SU-DHL-6 (cell line): ENCODE measurements around the gene TENT4A.

Source experiments
- H2AFZ ChIP-seq: fragments of 200-600 bp; sonication (generic); 2 replicates; pipeline ENCODE4 v1.6.1; 2014; ENCODE audit warnings: low read depth, mild to moderate bottlenecking, moderate library complexity, mixed read lengths, antibody characterized with exemption, low read length; ENCODE audit not compliant: severe bottlenecking
- H3F3A ChIP-seq: fragments of 200-600 bp; shearing (Covaris generic); 2 replicates; pipeline ENCODE4 v1.6.0; 2016; ENCODE audit warnings: antibody characterized with exemption, mild to moderate bottlenecking; ENCODE audit not compliant: insufficient read depth
- H3K27ac ChIP-seq: fragments of 200-600 bp; sonication (generic); 2 replicates; pipeline ENCODE4 v1.5.1; 2016; ENCODE audit warnings: low read depth, mild to moderate bottlenecking, low read length, moderate library complexity, mixed read lengths
- H3K27me3 ChIP-seq: fragments of 200-600 bp; sonication (generic), shearing (Covaris generic); 2 replicates; pipeline ENCODE4 v1.6.0; 2014; ENCODE audit warnings: mild to moderate bottlenecking, low read length
- H3K36me3 ChIP-seq: fragments of 200-600 bp; sonication (generic); 2 replicates; pipeline ENCODE4 v1.6.1; 2014; ENCODE audit warnings: mild to moderate bottlenecking, low read length, mixed read lengths
- H3K4me2 ChIP-seq: fragments of 300-600, 200-600 bp; shearing (Covaris generic), sonication (generic); 2 replicates; pipeline ENCODE4 v1.6.0; 2014; ENCODE audit warnings: low read length, low read depth, mild to moderate bottlenecking; ENCODE audit not compliant: poor library complexity, severe bottlenecking
- H3K4me3 ChIP-seq: fragments of 200-600 bp; sonication (generic); 2 replicates; pipeline ENCODE4 v1.5.1; 2014; ENCODE audit warnings: antibody characterized with exemption, low read length, mild to moderate bottlenecking, mixed read lengths; ENCODE audit not compliant: insufficient read depth, poor library complexity, severe bottlenecking
- H3K79me2 ChIP-seq: fragments of 200-600 bp; sonication (generic); 2 replicates; pipeline ENCODE4 v1.6.1; 2014; ENCODE audit warnings: mild to moderate bottlenecking, low read length, moderate library complexity; ENCODE audit not compliant: insufficient read depth
- H3K9ac ChIP-seq: fragments of 200-600 bp; sonication (generic); 2 replicates; pipeline ENCODE4 v1.7.0; 2014; ENCODE audit warnings: mild to moderate bottlenecking, low read length
- H3K9me2 ChIP-seq: fragments of 200-600 bp; sonication (generic); replicated peaks from 2 replicates; pipeline ENCODE4 v1.6.1; 2014; ENCODE audit warnings: low read length; ENCODE audit not compliant: insufficient read depth
- H3K9me3 ChIP-seq: fragments of 200-600 bp; sonication (generic); 2 replicates; pipeline ENCODE4 v1.6.1; 2014; ENCODE audit warnings: low read length, mixed read lengths; ENCODE audit not compliant: insufficient read depth
- H4K20me1 ChIP-seq: fragments of 200-600 bp; sonication (generic); 2 replicates; pipeline ENCODE4 v1.6.1; 2014; ENCODE audit warnings: low read depth, mild to moderate bottlenecking, antibody characterized with exemption, low read length, moderate library complexity, mixed read lengths
- EZH2phosphoT487 ChIP-seq: fragments of 200-600 bp; sonication (generic), shearing (Covaris generic); conservative IDR thresholded peaks from 2 replicates; pipeline ENCODE4 v1.6.1; 2018; ENCODE audit warnings: mild to moderate bottlenecking, antibody characterized with exemption, low read length, moderate library complexity, mixed read lengths
- TF ChIP-seq, protein P1 (sequence below): fragments of 200-600 bp; sonication (generic); IDR thresholded peaks from one replicate; pipeline ENCODE4 v1.5.1; 2017; ENCODE audit warnings: antibody characterized with exemption, mild to moderate bottlenecking, low read length, moderate library complexity; ENCODE audit not compliant: insufficient read depth, poor library complexity, severe bottlenecking

TENT4A gene

DNA sequence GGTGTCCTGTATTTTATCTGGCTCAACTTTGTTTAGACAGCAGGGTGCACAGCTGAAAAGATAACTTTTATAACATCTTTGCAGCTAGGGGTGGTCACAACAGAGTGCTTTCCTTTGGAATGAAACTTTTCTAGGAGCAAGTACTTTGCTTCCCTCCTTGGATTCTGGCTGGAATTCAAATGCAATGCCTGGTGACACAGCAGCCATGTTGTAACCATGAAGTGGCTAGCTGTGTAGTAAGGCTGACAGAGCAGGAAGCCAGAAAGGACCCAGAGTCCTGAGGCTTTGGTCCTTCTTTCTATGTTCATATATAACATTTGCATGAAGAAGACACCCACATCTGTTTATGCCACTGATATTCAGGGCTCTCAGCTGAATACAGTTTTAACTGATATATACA is 48.1 kb downstream of the TENT4A start:
- H3F3A ChIP-seq = no peaks in the 10 kb centered on the region
- H3K9ac ChIP-seq = no peak overlapping the region
- TF ChIP-seq, protein P1, sequence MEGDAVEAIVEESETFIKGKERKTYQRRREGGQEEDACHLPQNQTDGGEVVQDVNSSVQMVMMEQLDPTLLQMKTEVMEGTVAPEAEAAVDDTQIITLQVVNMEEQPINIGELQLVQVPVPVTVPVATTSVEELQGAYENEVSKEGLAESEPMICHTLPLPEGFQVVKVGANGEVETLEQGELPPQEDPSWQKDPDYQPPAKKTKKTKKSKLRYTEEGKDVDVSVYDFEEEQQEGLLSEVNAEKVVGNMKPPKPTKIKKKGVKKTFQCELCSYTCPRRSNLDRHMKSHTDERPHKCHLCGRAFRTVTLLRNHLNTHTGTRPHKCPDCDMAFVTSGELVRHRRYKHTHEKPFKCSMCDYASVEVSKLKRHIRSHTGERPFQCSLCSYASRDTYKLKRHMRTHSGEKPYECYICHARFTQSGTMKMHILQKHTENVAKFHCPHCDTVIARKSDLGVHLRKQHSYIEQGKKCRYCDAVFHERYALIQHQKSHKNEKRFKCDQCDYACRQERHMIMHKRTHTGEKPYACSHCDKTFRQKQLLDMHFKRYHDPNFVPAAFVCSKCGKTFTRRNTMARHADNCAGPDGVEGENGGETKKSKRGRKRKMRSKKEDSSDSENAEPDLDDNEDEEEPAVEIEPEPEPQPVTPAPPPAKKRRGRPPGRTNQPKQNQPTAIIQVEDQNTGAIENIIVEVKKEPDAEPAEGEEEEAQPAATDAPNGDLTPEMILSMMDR = no peak
- TF ChIP-seq EZH2phosphoT487 = no peak
- no peak overlapping the region for H3K27ac ChIP-seq
- H3K4me2 ChIP-seq = no peak overlapping the region
- H4K20me1 ChIP-seq = no peaks in the 10 kb centered on the region
- no peaks in the 10 kb centered on the region for H3K79me2 ChIP-seq
- no peaks in the 10 kb centered on the region for H3K36me3 ChIP-seq
- no peak overlapping the region for H2AFZ ChIP-seq
- H3K4me3 ChIP-seq = no peak overlapping the region
- H3K9me3 ChIP-seq = no peaks in the 10 kb centered on the region
- no peaks in the 10 kb centered on the region for H3K27me3 ChIP-seq
- H3K9me2 ChIP-seq = no peaks in the 10 kb centered on the region

- no peaks in the 10 kb centered on the region for H4K20me1 ChIP-seq
- H3F3A ChIP-seq = no peaks in the 10 kb centered on the region
- H3K9me3 ChIP-seq = no peaks in the 10 kb centered on the region
- H3K36me3 ChIP-seq = no peaks in the 10 kb centered on the region
- no peak overlapping the region for H2AFZ ChIP-seq
- H3K4me2 ChIP-seq = no peak overlapping the region
- H3K79me2 ChIP-seq = no peaks in the 10 kb centered on the region
- H3K27me3 ChIP-seq = no peaks in the 10 kb centered on the region
- no peak overlapping the region for H3K9ac ChIP-seq
- no peak overlapping the region for H3K27ac ChIP-seq
- no peaks in the 10 kb centered on the region for H3K9me2 ChIP-seq
- TF ChIP-seq EZH2phosphoT487 = no peak
- TF ChIP-seq, protein P1 = no peak
- no peak overlapping the region for H3K4me3 ChIP-seq
Observed at GRCh38 chr5:6762116-6762515, 48.9 kb downstream of the TENT4A start.

DNA sequence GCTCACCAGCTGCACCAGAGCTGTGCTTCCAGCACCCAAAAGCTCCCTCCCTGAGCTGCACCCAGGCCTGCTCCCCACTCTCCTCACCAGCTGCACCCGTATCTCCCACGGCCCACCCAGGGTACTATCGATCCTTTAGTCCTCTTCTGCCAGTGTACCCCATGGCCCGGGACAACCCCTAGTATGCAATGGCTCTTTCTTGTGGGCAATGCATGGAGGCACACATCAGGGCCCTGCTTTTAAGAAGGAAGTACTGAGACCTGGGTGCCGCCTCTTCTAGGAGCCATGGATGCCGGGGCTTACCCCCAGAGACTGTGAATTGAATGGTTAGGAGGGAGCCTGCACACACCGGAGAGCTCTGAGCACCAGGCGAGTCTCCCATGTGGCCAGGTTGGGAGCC is 49.5 kb downstream of the TENT4A start:
- no peaks in the 10 kb centered on the region for H3F3A ChIP-seq
- H3K79me2 ChIP-seq = no peaks in the 10 kb centered on the region
- no peak overlapping the region for H3K27ac ChIP-seq
- H3K36me3 ChIP-seq = no peaks in the 10 kb centered on the region
- no peak overlapping the region for H2AFZ ChIP-seq
- H3K4me2 ChIP-seq = no peak overlapping the region
- no peak for TF ChIP-seq EZH2phosphoT487
- TF ChIP-seq, protein P1 = no peak
- H3K9me3 ChIP-seq = no peaks in the 10 kb centered on the region
- no peak overlapping the region for H3K9ac ChIP-seq
- H4K20me1 ChIP-seq = no peaks in the 10 kb centered on the region
- H3K4me3 ChIP-seq = no peak overlapping the region
- no peaks in the 10 kb centered on the region for H3K9me2 ChIP-seq
- H3K27me3 ChIP-seq = no peaks in the 10 kb centered on the region

GRCh38 chr5:6763191-6763590 is 50.0 kb downstream of the TENT4A start:
- Histone ChIP-seq H3K4me2 (no peak overlapping the region), H3K36me3 (no peaks in the 10 kb centered on the region), H3K9me3 (no peaks in the 10 kb centered on the region), H3K27me3 (no peaks in the 10 kb centered on the region), H3K9ac (no peak overlapping the region), H4K20me1 (no peaks in the 10 kb centered on the region), H3K79me2 (no peaks in the 10 kb centered on the region), H3K9me2 (no peaks in the 10 kb centered on the region), H3K4me3 (no peak overlapping the region), H3F3A (no peaks in the 10 kb centered on the region), H3K27ac (no peak overlapping the region), H2AFZ (no peak overlapping the region)
- TF ChIP-seq, protein P1 = no peak
- no peak for TF ChIP-seq EZH2phosphoT487
